ENCODE results near the gene MACROD1. TPM values are rescaled to one million over a fixed set of nuclear protein-coding genes. Genes with fewer than 3 reads are reported as not detected.

The MACROD1 gene
- total RNA-seq, 4 donors from 2014 or later, result 30.6 to 45.0 (median 35.0) TPM

DNA sequence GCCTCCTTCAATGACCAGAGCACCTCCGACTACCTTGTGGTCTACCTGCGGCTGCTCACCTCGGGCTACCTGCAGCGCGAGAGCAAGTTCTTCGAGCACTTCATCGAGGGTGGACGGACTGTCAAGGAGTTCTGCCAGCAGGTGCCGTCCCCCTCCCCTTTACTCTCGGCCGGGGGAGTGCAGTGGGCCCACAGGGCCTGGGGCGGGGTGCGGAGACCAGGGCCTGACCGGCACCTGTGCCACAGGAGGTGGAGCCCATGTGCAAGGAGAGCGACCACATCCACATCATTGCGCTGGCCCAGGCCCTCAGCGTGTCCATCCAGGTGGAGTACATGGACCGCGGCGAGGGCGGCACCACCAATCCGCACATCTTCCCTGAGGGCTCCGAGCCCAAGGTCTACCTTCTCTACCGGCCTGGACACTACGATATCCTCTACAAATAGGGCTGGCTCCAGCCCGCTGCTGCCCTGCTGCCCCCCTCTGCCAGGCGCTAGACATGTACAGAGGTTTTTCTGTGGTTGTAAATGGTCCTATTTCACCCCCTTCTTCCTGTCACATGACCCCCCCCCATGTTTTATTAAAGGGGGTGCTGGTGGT is 168.7 kb downstream of the MACROD1 start:
- H3K9me3 ChIP-seq, result no peaks in the 10 kb centered on the region
- no peak for DNase-seq (ENCODE audit: low spot score in 2 of 2)
- TF ChIP-seq POLR2A (IDR thresholded peaks at IDR 0.05) (no peak), EP300 (IDR thresholded peaks at IDR 0.05) (no peak)
- TF ChIP-seq, protein P1, sequence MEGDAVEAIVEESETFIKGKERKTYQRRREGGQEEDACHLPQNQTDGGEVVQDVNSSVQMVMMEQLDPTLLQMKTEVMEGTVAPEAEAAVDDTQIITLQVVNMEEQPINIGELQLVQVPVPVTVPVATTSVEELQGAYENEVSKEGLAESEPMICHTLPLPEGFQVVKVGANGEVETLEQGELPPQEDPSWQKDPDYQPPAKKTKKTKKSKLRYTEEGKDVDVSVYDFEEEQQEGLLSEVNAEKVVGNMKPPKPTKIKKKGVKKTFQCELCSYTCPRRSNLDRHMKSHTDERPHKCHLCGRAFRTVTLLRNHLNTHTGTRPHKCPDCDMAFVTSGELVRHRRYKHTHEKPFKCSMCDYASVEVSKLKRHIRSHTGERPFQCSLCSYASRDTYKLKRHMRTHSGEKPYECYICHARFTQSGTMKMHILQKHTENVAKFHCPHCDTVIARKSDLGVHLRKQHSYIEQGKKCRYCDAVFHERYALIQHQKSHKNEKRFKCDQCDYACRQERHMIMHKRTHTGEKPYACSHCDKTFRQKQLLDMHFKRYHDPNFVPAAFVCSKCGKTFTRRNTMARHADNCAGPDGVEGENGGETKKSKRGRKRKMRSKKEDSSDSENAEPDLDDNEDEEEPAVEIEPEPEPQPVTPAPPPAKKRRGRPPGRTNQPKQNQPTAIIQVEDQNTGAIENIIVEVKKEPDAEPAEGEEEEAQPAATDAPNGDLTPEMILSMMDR (IDR thresholded peaks at IDR 0.05), result no peak
- peaks cover 0 to 42% (median 16%) of the 10 kb centered on the region in 4 donors for H3K4me1 ChIP-seq
- H3K36me3 ChIP-seq, result peaks cover 0 to 70% (median 5%) of the 10 kb centered on the region in 3 donors
- H3K27ac ChIP-seq, result no peak overlapping the region
- H3K4me3 ChIP-seq, result no peak overlapping the region
- H3K27me3 ChIP-seq, result no peaks in the 10 kb centered on the region
- WGBS, 2 donors, result 88 to 93% methylated on average over 24 to 27 of the region's 27 CpGs

DNA sequence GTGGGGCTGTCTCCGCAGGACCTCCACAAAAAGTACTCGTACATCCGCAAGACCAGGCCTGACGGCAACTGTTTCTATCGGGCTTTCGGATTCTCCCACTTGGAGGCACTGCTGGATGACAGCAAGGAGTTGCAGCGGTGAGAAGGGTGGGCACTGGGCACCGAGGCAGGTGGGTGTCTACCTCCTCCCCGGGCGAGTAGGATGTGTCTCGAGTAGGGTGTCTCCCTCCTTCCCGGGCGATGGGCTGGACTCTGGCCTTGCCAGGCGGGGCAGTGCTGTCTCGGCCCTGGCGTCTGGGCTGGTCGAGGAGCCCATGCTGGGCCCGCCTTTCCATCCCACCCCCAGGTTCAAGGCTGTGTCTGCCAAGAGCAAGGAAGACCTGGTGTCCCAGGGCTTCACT is 169.4 kb downstream of the MACROD1 start:
- 82 to 85% methylated on average over 15 to 18 of the region's 18 CpGs for WGBS, 2 donors
- Histone ChIP-seq H3K36me3 (peaks cover 0 to 77% (median 5%) of the 10 kb centered on the region in 3 donors), H3K27ac (no peak overlapping the region), H3K4me1 (peaks cover 0 to 35% (median 16%) of the 10 kb centered on the region in 4 donors), H3K27me3 (no peaks in the 10 kb centered on the region), H3K9me3 (no peaks in the 10 kb centered on the region), H3K4me3 (no peak overlapping the region)
- TF ChIP-seq POLR2A (IDR thresholded peaks at IDR 0.05) (no peak), EP300 (IDR thresholded peaks at IDR 0.05) (no peak)
- TF ChIP-seq, protein P1 (IDR thresholded peaks at IDR 0.05), result no peak
- DNase-seq (ENCODE audit: low spot score in 2 of 2), result no peak

DNA sequence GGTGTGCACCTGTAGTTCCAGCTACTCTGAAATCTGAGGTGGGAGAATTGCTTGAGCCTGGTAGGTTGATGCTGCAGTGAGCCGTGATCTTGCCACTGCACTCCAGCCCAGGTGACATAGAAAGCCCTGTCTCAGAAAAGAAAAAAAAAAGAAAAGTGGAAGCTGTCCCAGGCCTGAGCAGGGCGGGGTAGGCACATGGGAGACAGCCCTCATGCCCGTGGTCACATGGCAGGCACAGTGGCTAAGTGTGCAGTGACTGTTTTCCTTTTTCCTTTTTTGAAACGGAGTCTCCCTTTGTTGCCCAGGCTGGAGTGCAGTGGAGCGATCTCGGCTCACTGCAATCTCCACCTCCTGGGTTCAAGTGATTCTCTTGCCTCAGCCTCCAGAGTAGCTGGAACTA is 171.9 kb downstream of the MACROD1 start:
- no peaks in the 10 kb centered on the region for H3K27me3 ChIP-seq
- peaks cover 0 to 10% (median 2%) of the 10 kb centered on the region in 4 donors for H3K4me1 ChIP-seq
- WGBS, 2 donors, result 61 to 70% methylated on average over 6 of the region's 6 CpGs
- no peak for DNase-seq (ENCODE audit: low spot score in 2 of 2)
- no peak overlapping the region for H3K27ac ChIP-seq
- no peak overlapping the region for H3K4me3 ChIP-seq
- peaks cover 0 to 100% (median 5%) of the 10 kb centered on the region in 3 donors for H3K36me3 ChIP-seq
- no peaks in the 10 kb centered on the region for H3K9me3 ChIP-seq
- TF ChIP-seq POLR2A (IDR thresholded peaks at IDR 0.05) (no peak), EP300 (IDR thresholded peaks at IDR 0.05) (no peak)
- TF ChIP-seq, protein P1 (IDR thresholded peaks at IDR 0.05), result no peak

DNA sequence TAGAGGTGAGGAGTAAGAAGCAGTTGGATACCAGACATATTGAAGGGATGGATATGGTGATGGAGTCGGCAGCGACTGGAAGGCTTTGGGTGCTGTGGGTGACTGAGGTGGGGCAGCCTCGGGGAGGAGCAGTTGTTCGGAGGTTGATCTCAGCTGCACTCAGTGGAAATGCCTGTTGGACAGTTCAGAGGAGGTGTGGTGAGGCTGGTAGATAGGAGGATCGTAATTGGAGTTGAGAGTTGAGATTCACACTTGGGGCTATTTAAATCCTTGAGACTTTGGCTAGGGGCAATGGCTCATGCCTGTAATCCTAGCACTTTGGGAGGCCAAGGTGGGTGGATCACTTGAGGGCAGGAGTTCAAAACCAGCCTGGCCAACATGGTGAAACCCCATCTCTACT is 172.8 kb downstream of the MACROD1 start:
- H3K4me1 ChIP-seq, result peaks cover 0 to 8% (median 0%) of the 10 kb centered on the region in 4 donors
- peaks cover 0 to 100% (median 5%) of the 10 kb centered on the region in 3 donors for H3K36me3 ChIP-seq
- no peaks in the 10 kb centered on the region for H3K9me3 ChIP-seq
- no peak for DNase-seq (ENCODE audit: low spot score in 2 of 2)
- no peak overlapping the region for H3K27ac ChIP-seq
- TF ChIP-seq POLR2A (IDR thresholded peaks at IDR 0.05), result no peak
- TF ChIP-seq, protein P1 (IDR thresholded peaks at IDR 0.05), result no peak
- no peak overlapping the region for H3K4me3 ChIP-seq
- no peaks in the 10 kb centered on the region for H3K27me3 ChIP-seq
- 86 to 90% methylated on average over 5 of the region's 5 CpGs for WGBS, 2 donors

DNA sequence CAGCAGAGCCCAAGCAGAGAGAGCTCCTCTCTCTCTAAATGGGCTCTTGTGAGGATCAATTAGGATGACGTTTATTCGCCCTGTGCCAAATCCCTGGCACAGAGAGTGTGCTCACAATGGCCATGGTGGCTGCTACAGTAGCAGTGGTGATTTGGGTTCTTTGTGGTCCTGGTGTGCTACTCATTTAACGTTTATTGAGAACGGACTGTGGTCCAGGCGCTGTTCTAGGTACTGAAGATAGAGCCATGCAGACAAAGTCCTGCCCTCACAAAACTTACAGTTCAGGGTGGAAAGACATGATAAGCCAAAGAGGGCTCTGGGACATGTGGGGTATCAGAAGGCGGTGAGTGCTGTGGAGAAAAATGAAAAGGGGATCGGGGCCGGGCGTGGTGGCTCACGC is 174.4 kb downstream of the MACROD1 start:
- H3K27ac ChIP-seq, result no peak overlapping the region
- TF ChIP-seq, protein P1 (IDR thresholded peaks at IDR 0.05), result no peak
- peaks cover 0 to 21% (median 10%) of the 10 kb centered on the region in 4 donors for H3K4me1 ChIP-seq
- no peaks in the 10 kb centered on the region for H3K9me3 ChIP-seq
- H3K27me3 ChIP-seq, result no peaks in the 10 kb centered on the region
- H3K36me3 ChIP-seq, result peaks cover 0 to 86% (median 5%) of the 10 kb centered on the region in 3 donors
- no peak overlapping the region for H3K4me3 ChIP-seq
- 86 to 87% methylated on average over 10 of the region's 10 CpGs for WGBS, 2 donors
- no peak for DNase-seq (ENCODE audit: low spot score in 2 of 2)
